ENCODE measurements around the gene HSPB7. TPM values are rescaled to one million over a fixed set of nuclear protein-coding genes. Genes with fewer than 3 reads are reported as not detected.

HSPB7 gene
- total and polyA plus RNA-seq, 2 donors (not counting 3 experiments of a cell fraction or from before 2014, with no cell fraction given): not detected

GRCh38 chr1:15994081-15994480 is 23.8 kb downstream of the HSPB7 start:
- TF ChIP-seq FOS (IDR thresholded peaks at IDR 0.05; ENCODE audit: borderline replicate concordance, insufficient read depth, low read length) (no peak), JUN (IDR thresholded peaks at IDR 0.05; ENCODE audit: borderline replicate concordance, insufficient read depth, insufficient read length, low read depth) (no peak), MYC (IDR thresholded peaks at IDR 0.05; ENCODE audit: low read depth, low read length) (no peak), POLR2A (IDR thresholded peaks at IDR 0.05; ENCODE audit: low read depth, low read length) (no peak), POLR2AphosphoS5 (IDR thresholded peaks at IDR 0.05; ENCODE audit: insufficient read depth, low read depth, low read length) (no peak), GATA2 (IDR thresholded peaks at IDR 0.05; ENCODE audit: insufficient read depth, insufficient read length, low read depth, low read length) (no peak), EZH2 (IDR thresholded peaks at IDR 0.05; ENCODE audit: borderline replicate concordance, low read depth, low read length, severe bottlenecking) (no peak)
- TF ChIP-seq, protein P1, sequence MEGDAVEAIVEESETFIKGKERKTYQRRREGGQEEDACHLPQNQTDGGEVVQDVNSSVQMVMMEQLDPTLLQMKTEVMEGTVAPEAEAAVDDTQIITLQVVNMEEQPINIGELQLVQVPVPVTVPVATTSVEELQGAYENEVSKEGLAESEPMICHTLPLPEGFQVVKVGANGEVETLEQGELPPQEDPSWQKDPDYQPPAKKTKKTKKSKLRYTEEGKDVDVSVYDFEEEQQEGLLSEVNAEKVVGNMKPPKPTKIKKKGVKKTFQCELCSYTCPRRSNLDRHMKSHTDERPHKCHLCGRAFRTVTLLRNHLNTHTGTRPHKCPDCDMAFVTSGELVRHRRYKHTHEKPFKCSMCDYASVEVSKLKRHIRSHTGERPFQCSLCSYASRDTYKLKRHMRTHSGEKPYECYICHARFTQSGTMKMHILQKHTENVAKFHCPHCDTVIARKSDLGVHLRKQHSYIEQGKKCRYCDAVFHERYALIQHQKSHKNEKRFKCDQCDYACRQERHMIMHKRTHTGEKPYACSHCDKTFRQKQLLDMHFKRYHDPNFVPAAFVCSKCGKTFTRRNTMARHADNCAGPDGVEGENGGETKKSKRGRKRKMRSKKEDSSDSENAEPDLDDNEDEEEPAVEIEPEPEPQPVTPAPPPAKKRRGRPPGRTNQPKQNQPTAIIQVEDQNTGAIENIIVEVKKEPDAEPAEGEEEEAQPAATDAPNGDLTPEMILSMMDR (IDR thresholded peaks at IDR 0.05; ENCODE audit: extremely low read depth in 1 of 2, insufficient read depth in 1 of 2, low read depth in 1 of 2, low read length in 2 of 2): no peak
- TF ChIP-seq, protein P2, sequence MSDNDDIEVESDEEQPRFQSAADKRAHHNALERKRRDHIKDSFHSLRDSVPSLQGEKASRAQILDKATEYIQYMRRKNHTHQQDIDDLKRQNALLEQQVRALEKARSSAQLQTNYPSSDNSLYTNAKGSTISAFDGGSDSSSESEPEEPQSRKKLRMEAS (IDR thresholded peaks at IDR 0.05; ENCODE audit: insufficient read depth, insufficient read length): no peak
- Histone ChIP-seq H3K4me3 (replicated peaks in 1 of 3; ENCODE audit: insufficient read depth in 1 of 3, low read depth in 1 of 3, low read length in 3 of 3) (no peak overlapping the region), H2AFZ (ENCODE audit: low read depth, low read length) (no peak overlapping the region), H3K27ac (ENCODE audit: insufficient read depth, low read depth, low read length) (no peak overlapping the region), H3K79me2 (ENCODE audit: control insufficient read depth, insufficient read depth, low read length) (no peaks in the 10 kb centered on the region), H3K27me3 (ENCODE audit: control insufficient read depth in 2 of 2, insufficient read depth in 2 of 2, low read length in 2 of 2) (peaks cover 0 to under 1% of the 10 kb centered on the region in 2 experiments), H3K9ac (replicated peaks; ENCODE audit: extremely low read depth, insufficient read depth, low read length) (no peak overlapping the region), H3K4me2 (ENCODE audit: insufficient read depth, low read length) (no peak overlapping the region), H3K9me3 (replicated peaks; ENCODE audit: control insufficient read depth, insufficient read depth, low read length) (no peaks in the 10 kb centered on the region), H4K20me1 (replicated peaks; ENCODE audit: control insufficient read depth, extremely low read depth, insufficient read depth, low read length) (no peaks in the 10 kb centered on the region), H3K36me3 (ENCODE audit: control insufficient read depth in 2 of 2, extremely low read depth in 1 of 2, insufficient read depth in 2 of 2, low read length in 2 of 2) (no peaks in the 10 kb centered on the region), H3K9me1 (replicated peaks; ENCODE audit: control insufficient read depth, extremely low read depth, insufficient read depth, low read length) (no peaks in the 10 kb centered on the region), H3K4me1 (ENCODE audit: control insufficient read depth, extremely low read depth, insufficient read depth, low read length) (no peaks in the 10 kb centered on the region)
- ChIA-PET CTCF (interaction anchor here (1.0 to 2.9 kb wide), 13 partner anchors 9 to 202 kb away, joined by 3 to 34 read pairs (median 5); no protein-coding TSS in a partner anchor), POLR2A (no interaction called here)
- FAIRE-seq (no peak), DNase-seq (ENCODE audit: low read depth, low spot score) (no peak)
- BruUV-seq (replicated peaks): no TSS peak
- dilution Hi-C loops (cut with MboI; ENCODE audit: extremely low pct_ligation_motif_present, low sequenced_read_pairs) (no loop called here), intact Hi-C loops (cut with micrococcal nuclease) (loop anchor here (1.0 to 2.0 kb wide), 6 partner anchors 37 to 202 kb away; no protein-coding TSS in a partner anchor)

All from endothelial cell of umbilical vein (primary cell).